ENCODE data around the gene SNHG17.

The SNHG17 gene

GRCh38 chr20:38460040-38460623, 25.0 kb upstream of the SNHG17 start:
- DNase-seq (ENCODE audit: insufficient read length, low spot score) (no peak), FAIRE-seq (no peak)
- TF ChIP-seq TAF1 (IDR thresholded peaks at IDR 0.05; ENCODE audit: low read depth, low read length) (no peak), POLR2A (IDR thresholded peaks at IDR 0.05; ENCODE audit: low read depth, low read length) (no peak), POU2F2 (IDR thresholded peaks at IDR 0.05; ENCODE audit: low read depth, low read length) (no peak), POLR2AphosphoS5 (IDR thresholded peaks at IDR 0.05; ENCODE audit: low read depth, low read length) (no peak), SPI1 (IDR thresholded peaks at IDR 0.05; ENCODE audit: low read depth, low read length) (no peak), PAX5 (IDR thresholded peaks at IDR 0.05; ENCODE audit: insufficient read depth, low read length, severe bottlenecking) (no peak)

GRCh38 chr20:38458314-38458713, 23.2 kb upstream of the SNHG17 start:
- no peak for TF ChIP-seq POU2F2 (IDR thresholded peaks at IDR 0.05; ENCODE audit: low read depth, low read length)
- no peak for TF ChIP-seq TAF1 (IDR thresholded peaks at IDR 0.05; ENCODE audit: low read depth, low read length)
- no peak for TF ChIP-seq SPI1 (IDR thresholded peaks at IDR 0.05; ENCODE audit: low read depth, low read length)
- TF ChIP-seq POLR2A (IDR thresholded peaks at IDR 0.05; ENCODE audit: low read depth, low read length): no peak
- no peak for TF ChIP-seq PAX5 (IDR thresholded peaks at IDR 0.05; ENCODE audit: insufficient read depth, low read length, severe bottlenecking)
- no peak for TF ChIP-seq POLR2AphosphoS5 (IDR thresholded peaks at IDR 0.05; ENCODE audit: low read depth, low read length)
- FAIRE-seq (no peak), DNase-seq (ENCODE audit: insufficient read length, low spot score) (no peak)

GRCh38 chr20:38454556-38455473, 19.7 kb upstream of the SNHG17 start:
- no peak for FAIRE-seq
- TF ChIP-seq POLR2AphosphoS5 (IDR thresholded peaks at IDR 0.05; ENCODE audit: low read depth, low read length) (no peak), TAF1 (IDR thresholded peaks at IDR 0.05; ENCODE audit: low read depth, low read length) (no peak), SPI1 (IDR thresholded peaks at IDR 0.05; ENCODE audit: low read depth, low read length) (no peak), POLR2A (IDR thresholded peaks at IDR 0.05; ENCODE audit: low read depth, low read length) (no peak), PAX5 (IDR thresholded peaks at IDR 0.05; ENCODE audit: insufficient read depth, low read length, severe bottlenecking) (no peak), POU2F2 (IDR thresholded peaks at IDR 0.05; ENCODE audit: low read depth, low read length) (no peak)
- DNase-seq (ENCODE audit: insufficient read length, low spot score): no peak

- DNase-seq (ENCODE audit: insufficient read length, low spot score) (no peak), FAIRE-seq (peak; percentile 35)
- TF ChIP-seq PAX5 (IDR thresholded peaks at IDR 0.05; ENCODE audit: insufficient read depth, low read length, severe bottlenecking) (peak; percentile 63), TAF1 (IDR thresholded peaks at IDR 0.05; ENCODE audit: low read depth, low read length) (no peak), SPI1 (IDR thresholded peaks at IDR 0.05; ENCODE audit: low read depth, low read length) (peak; percentile 57; the same call in 1 of the 2 replicates), POLR2AphosphoS5 (IDR thresholded peaks at IDR 0.05; ENCODE audit: low read depth, low read length) (no peak)
These were observed 18.8 kb upstream of the SNHG17 start for GRCh38 chr20:38453941-38454340.

GRCh38 chr20:38452880-38453624, 17.9 kb upstream of the SNHG17 start:
- TF ChIP-seq POLR2AphosphoS5 (IDR thresholded peaks at IDR 0.05; ENCODE audit: low read depth, low read length) (no peak), SPI1 (IDR thresholded peaks at IDR 0.05; ENCODE audit: low read depth, low read length) (no peak), POU2F2 (IDR thresholded peaks at IDR 0.05; ENCODE audit: low read depth, low read length) (no peak), POLR2A (IDR thresholded peaks at IDR 0.05; ENCODE audit: low read depth, low read length) (no peak), TAF1 (IDR thresholded peaks at IDR 0.05; ENCODE audit: low read depth, low read length) (no peak), PAX5 (IDR thresholded peaks at IDR 0.05; ENCODE audit: insufficient read depth, low read length, severe bottlenecking) (no peak)
- DNase-seq (ENCODE audit: insufficient read length, low spot score) (no peak), FAIRE-seq (no peak)

- FAIRE-seq (no peak), DNase-seq (ENCODE audit: insufficient read length, low spot score) (no peak)
- TF ChIP-seq TAF1 (IDR thresholded peaks at IDR 0.05; ENCODE audit: low read depth, low read length) (no peak), SPI1 (IDR thresholded peaks at IDR 0.05; ENCODE audit: low read depth, low read length) (no peak), POLR2A (IDR thresholded peaks at IDR 0.05; ENCODE audit: low read depth, low read length) (no peak), PAX5 (IDR thresholded peaks at IDR 0.05; ENCODE audit: insufficient read depth, low read length, severe bottlenecking) (no peak), POU2F2 (IDR thresholded peaks at IDR 0.05; ENCODE audit: low read depth, low read length) (no peak), POLR2AphosphoS5 (IDR thresholded peaks at IDR 0.05; ENCODE audit: low read depth, low read length) (no peak)
These were observed 15.4 kb upstream of the SNHG17 start for GRCh38 chr20:38450412-38450975.

GRCh38 chr20:38449046-38449445, 13.9 kb upstream of the SNHG17 start:
- FAIRE-seq (no peak), DNase-seq (ENCODE audit: insufficient read length, low spot score) (no peak)
- TF ChIP-seq POU2F2 (IDR thresholded peaks at IDR 0.05; ENCODE audit: low read depth, low read length): no peak
- no peak for TF ChIP-seq SPI1 (IDR thresholded peaks at IDR 0.05; ENCODE audit: low read depth, low read length)
- no peak for TF ChIP-seq PAX5 (IDR thresholded peaks at IDR 0.05; ENCODE audit: insufficient read depth, low read length, severe bottlenecking)
- TF ChIP-seq POLR2AphosphoS5 (IDR thresholded peaks at IDR 0.05; ENCODE audit: low read depth, low read length): no peak
- no peak for TF ChIP-seq TAF1 (IDR thresholded peaks at IDR 0.05; ENCODE audit: low read depth, low read length)

- DNase-seq (ENCODE audit: insufficient read length, low spot score): no peak
- FAIRE-seq: peak; percentile 61
- TF ChIP-seq SPI1 (IDR thresholded peaks at IDR 0.05; ENCODE audit: low read depth, low read length): peak; percentile 83
- no peak for TF ChIP-seq POLR2A (IDR thresholded peaks at IDR 0.05; ENCODE audit: low read depth, low read length)
These were observed 13.0 kb upstream of the SNHG17 start for GRCh38 chr20:38447931-38448675.

Data from GM12891 (cell line).